ENCODE measurements around the gene SEZ6L2. TPM values are rescaled to one million over a fixed set of nuclear protein-coding genes. Genes with fewer than 3 reads are reported as not detected.

Gene SEZ6L2
- total RNA-seq, 4 donors from 2014 or later, result 1.7 to 14.2 (median 10.6) TPM

DNA sequence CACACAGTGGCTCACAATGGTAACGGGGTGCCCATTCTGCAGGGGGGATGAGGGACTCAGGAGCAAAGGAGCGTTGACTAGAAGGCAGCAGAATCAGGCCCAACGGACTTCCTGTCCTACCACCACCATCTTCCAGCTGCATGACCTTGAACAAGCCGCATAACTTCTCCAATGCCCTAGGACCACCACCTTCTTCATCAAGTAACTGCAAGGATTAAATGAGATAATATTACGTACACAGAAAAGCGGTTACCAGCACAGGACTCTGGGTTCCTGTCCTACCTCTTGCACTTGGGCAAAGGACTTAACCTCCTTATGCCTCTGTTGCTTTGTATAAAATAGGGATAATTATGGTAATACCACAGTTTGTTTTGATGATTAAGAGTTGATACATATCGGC is 5.6 kb upstream of the SEZ6L2 start:
- Histone ChIP-seq H3K4me1 (peaks cover 0 to 12% (median 3%) of the 10 kb centered on the region in 4 donors), H3K27ac (no peak overlapping the region), H3K27me3 (no peaks in the 10 kb centered on the region), H3K4me3 (no peak overlapping the region), H3K36me3 (no peaks in the 10 kb centered on the region), H3K9me3 (no peaks in the 10 kb centered on the region)
- DNase-seq, result no peak
- TF ChIP-seq, protein P1, sequence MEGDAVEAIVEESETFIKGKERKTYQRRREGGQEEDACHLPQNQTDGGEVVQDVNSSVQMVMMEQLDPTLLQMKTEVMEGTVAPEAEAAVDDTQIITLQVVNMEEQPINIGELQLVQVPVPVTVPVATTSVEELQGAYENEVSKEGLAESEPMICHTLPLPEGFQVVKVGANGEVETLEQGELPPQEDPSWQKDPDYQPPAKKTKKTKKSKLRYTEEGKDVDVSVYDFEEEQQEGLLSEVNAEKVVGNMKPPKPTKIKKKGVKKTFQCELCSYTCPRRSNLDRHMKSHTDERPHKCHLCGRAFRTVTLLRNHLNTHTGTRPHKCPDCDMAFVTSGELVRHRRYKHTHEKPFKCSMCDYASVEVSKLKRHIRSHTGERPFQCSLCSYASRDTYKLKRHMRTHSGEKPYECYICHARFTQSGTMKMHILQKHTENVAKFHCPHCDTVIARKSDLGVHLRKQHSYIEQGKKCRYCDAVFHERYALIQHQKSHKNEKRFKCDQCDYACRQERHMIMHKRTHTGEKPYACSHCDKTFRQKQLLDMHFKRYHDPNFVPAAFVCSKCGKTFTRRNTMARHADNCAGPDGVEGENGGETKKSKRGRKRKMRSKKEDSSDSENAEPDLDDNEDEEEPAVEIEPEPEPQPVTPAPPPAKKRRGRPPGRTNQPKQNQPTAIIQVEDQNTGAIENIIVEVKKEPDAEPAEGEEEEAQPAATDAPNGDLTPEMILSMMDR (IDR thresholded peaks at IDR 0.05), result no peak

DNA sequence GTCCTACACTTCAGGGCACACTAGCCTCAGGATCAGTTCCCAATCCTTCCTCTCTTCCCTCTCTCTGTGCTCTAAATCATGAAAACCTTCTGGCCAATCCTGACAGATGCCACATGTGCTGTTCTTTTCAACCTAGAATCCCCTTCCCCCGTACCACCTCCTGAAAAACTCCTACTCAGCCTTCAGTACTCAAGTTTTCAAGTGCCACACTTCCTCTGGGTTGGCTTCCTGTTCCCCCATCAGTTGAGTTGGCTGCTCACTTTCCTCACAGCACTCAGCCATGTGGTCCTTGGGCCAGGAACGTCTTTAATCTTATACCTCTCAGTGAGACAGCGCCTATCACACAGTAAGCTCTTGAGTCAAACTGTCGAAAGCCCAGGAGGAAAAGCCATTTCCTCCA is 4.2 kb upstream of the SEZ6L2 start:
- H3K4me1 ChIP-seq, result peaks cover 0 to 21% (median 3%) of the 10 kb centered on the region in 4 donors
- H3K27me3 ChIP-seq, result no peaks in the 10 kb centered on the region
- H3K4me3 ChIP-seq, result no peak overlapping the region
- no peaks in the 10 kb centered on the region for H3K9me3 ChIP-seq
- no peaks in the 10 kb centered on the region for H3K36me3 ChIP-seq
- no peak overlapping the region for H3K27ac ChIP-seq
- no peak for DNase-seq
- no peak for TF ChIP-seq POLR2A (IDR thresholded peaks at IDR 0.05)
- TF ChIP-seq, protein P1 (IDR thresholded peaks at IDR 0.05), result no peak

DNA sequence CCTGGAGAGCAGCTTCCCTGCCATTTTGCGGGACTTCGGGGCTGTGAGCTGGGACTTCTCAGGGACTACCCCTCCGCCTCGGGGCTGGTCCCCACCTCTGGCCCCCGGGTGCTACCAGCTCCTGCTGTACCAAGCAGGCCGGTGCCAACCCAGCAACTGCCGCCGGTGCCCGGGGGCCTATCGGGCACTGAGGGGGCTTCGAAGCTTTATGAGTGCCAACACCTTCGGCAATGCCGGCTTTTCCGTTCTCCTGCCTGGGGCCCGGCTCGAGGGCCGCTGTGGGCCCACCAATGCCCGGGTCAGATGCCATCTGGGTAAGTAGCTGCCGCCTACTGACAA is 2.2 kb upstream of the SEZ6L2 start:
- Histone ChIP-seq H3K4me3 (no peak overlapping the region), H3K9me3 (no peaks in the 10 kb centered on the region), H3K27ac (no peak overlapping the region), H3K36me3 (no peaks in the 10 kb centered on the region), H3K27me3 (no peaks in the 10 kb centered on the region), H3K4me1 (peaks cover 0 to 21% (median 3%) of the 10 kb centered on the region in 4 donors)
- TF ChIP-seq POLR2A (IDR thresholded peaks at IDR 0.05), result no peak
- TF ChIP-seq, protein P1 (IDR thresholded peaks at IDR 0.05), result no peak
- DNase-seq, result no peak

DNA sequence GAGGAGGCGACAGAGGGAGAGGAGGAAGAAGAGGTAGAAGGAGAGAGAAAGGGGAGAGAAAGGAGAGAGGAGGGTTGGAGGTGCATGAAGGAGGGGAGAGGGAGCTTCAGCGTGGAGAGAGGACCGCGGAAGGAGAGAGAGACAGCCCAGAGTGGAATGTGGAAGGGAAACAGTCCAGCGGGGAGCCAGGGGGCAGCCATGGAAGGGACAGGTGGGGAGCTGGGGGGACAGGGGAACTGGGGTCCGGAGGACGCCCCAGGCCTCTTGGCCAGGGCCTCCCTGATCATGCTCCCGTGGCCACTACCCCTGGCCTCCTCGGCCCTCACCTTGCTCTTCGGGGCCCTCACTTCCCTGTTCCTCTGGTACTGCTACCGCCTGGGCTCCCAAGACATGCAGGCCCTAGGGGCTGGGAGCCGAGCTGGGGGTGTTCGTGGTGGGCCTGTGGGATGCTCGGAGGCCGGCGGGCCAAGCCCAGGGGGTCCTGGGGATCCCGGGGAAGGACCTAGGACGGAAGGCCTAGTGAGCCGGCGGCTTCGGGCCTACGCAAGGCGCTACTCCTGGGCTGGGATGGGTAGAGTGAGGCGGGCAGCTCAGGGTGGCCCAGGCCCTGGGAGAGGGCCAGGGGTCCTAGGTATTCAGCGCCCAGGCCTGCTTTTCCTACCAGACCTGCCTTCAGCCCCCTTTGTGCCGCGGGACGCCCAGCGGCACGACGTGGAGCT is 1.7 kb upstream of the SEZ6L2 start:
- H3K4me1 ChIP-seq, result peaks cover 0 to 21% (median 3%) of the 10 kb centered on the region in 4 donors
- no peaks in the 10 kb centered on the region for H3K27me3 ChIP-seq
- TF ChIP-seq, protein P1 (IDR thresholded peaks at IDR 0.05), result no peak
- TF ChIP-seq POLR2A (IDR thresholded peaks at IDR 0.05), result no peak
- H3K9me3 ChIP-seq, result no peaks in the 10 kb centered on the region
- H3K4me3 ChIP-seq, result peak overlapping the region in 2 of 4 donors; percentile 78 to 85
- no peaks in the 10 kb centered on the region for H3K36me3 ChIP-seq
- no peak overlapping the region for H3K27ac ChIP-seq
- no peak for DNase-seq

DNA sequence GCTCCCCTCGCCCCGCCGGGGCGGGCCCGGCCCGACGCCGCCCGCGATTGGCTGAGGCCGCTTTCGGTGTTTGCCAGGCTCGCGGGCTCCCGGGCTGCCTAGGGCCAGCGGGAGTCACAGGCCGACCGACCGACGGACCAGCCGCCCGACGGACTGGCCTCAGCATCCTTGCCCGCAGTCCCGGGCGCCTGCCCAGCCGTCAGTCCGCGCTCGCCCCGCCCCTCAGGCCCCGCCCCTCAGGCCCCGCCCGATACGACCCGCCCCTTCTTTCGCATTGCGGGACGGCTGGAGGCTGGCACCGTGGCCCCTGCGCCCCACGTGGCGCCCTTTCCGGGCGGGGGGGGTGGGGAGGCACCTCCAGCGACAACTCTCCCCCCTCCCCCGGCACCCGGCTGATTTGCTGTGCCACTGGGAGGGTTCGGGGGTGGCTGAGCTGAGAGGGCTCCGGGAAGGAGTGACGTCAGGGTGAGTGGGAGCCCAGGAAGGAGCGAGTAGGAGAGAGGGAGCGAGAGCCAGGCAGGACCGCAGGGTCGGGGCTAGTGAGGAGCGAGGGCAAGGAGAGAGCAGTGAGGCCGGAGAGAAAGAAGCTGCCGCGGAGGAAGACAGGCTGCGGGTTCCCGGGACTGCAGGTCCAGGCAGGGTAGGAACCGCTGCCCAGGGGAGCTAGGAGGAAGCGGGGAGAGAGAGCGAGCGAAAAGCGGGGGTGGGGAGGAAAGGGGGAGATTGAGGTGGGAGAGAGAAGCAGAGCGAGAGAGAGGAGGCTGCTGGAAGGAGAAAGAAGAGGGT is 945 bp upstream of the SEZ6L2 start, which contains the start of gene ASPHD1:
ASPHD1 (plus strand) TSS at position 387 of the 786 bp plus-strand sequence. CDS start 484 bp downstream, outside the sequence.
- Histone ChIP-seq H3K9me3 (no peaks in the 10 kb centered on the region), H3K36me3 (no peaks in the 10 kb centered on the region), H3K4me3 (peak within 1 kb of the TSS; percentile 55 to 85 (median 72)), H3K27me3 (no peaks in the 10 kb centered on the region), H3K27ac (peak within 1 kb of the TSS in 2 of 4 donors; percentile 63 to 71), H3K4me1 (peaks cover 0 to 21% (median 3%) of the 10 kb centered on the region in 4 donors)
- DNase-seq, result peak; percentile 35 to 89 (median 56)
- TF ChIP-seq, protein P1 (IDR thresholded peaks at IDR 0.05), result no peak
- no peak for TF ChIP-seq POLR2A (IDR thresholded peaks at IDR 0.05)

Data from Peyer's patch (tissue), 4 donors.